K562 (cell line): ENCODE measurements around the gene LGI4.

Experiments used
- FOSL1 ChIP-seq: fragments of 200-800 bp; sonication (Bioruptor generic); conservative IDR thresholded peaks from 2 replicates; pipeline ENCODE4 v1.6.1; 2016; ENCODE audit warnings: missing genetic modification characterization, missing compliant biosample characterization
- JUNB ChIP-seq: fragments of 450-650 bp; formaldehyde crosslinking; conservative IDR thresholded peaks from 2 replicates; pipeline ENCODE4 v1.4.0; 2020; ENCODE audit warnings: mild to moderate bottlenecking
- MYC ChIP-seq, 2 experiments: fragments of 250-450 bp in 1 of 2; sonication (Bioruptor Pico) in 1 of 2; IDR thresholded peaks; 2 replicates each; pipeline versions ENCODE4 v1.5.1 to v1.6.1; 2012 to 2021; ENCODE audit warnings: low read depth in 2 of 2, borderline replicate concordance in 1 of 2, improper control_type of control experiment in 1 of 2, low read length in 1 of 2, mild to moderate bottlenecking in 1 of 2, moderate library complexity in 1 of 2
- PCBP2 ChIP-seq: fragments of 200-400 bp; formaldehyde crosslinking; IDR thresholded peaks from 2 replicates; pipeline ENCODE4 v1.6.1; 2018; ENCODE audit warnings: low read length, low read depth, mild to moderate bottlenecking, moderate library complexity; ENCODE audit not compliant: poor library complexity, severe bottlenecking
- POLR2A ChIP-seq: fragments of 450-650 bp; conservative IDR thresholded peaks from 2 replicates; pipeline ENCODE4 v1.6.1; 2016
- RBM15 ChIP-seq: fragments of 200-400 bp; formaldehyde crosslinking; IDR thresholded peaks from 2 replicates; pipeline ENCODE4 v1.6.1; 2018; ENCODE audit warnings: mild to moderate bottlenecking, low read length, moderate library complexity; ENCODE audit not compliant: insufficient read depth
- SIN3A ChIP-seq, 2 experiments: fragments of 150-350 bp in 1 of 2; IDR thresholded peaks; 2 replicates each; pipeline ENCODE4 v1.6.1; 2011 to 2016; ENCODE audit warnings: borderline replicate concordance in 2 of 2, low read depth in 2 of 2, low read length in 2 of 2, mild to moderate bottlenecking in 2 of 2, moderate library complexity in 2 of 2; ENCODE audit not compliant: control insufficient read depth in 1 of 2
- SOX6 ChIP-seq: fragments of 450-650 bp; IDR thresholded peaks from 2 replicates; pipeline ENCODE4 v1.6.1; 2014; ENCODE audit warnings: mild to moderate bottlenecking
- SRSF9 ChIP-seq: fragments of 200-400 bp; formaldehyde crosslinking; IDR thresholded peaks from 2 replicates; pipeline ENCODE4 v1.6.1; 2017; ENCODE audit warnings: low read depth, low read length, borderline replicate concordance
- TSHZ1 ChIP-seq: fragments of 250-450 bp; sonication (Bioruptor Pico); IDR thresholded peaks from 2 replicates; pipeline ENCODE4 v1.4.0; 2020; ENCODE audit warnings: mild to moderate bottlenecking, moderate library complexity
- ZBTB17 ChIP-seq: fragments of 450-650 bp; formaldehyde crosslinking; IDR thresholded peaks from 2 replicates; pipeline ENCODE4 v1.4.0; 2020; ENCODE audit warnings: mild to moderate bottlenecking
- ZBTB7A ChIP-seq: IDR thresholded peaks from 2 replicates; pipeline ENCODE4 v1.6.1; 2011; ENCODE audit warnings: low read depth, mild to moderate bottlenecking, low read length, moderate library complexity, borderline replicate concordance; ENCODE audit not compliant: control insufficient read depth
- ZNF174 ChIP-seq: fragments of 250-450 bp; sonication (Bioruptor Pico); IDR thresholded peaks from 2 replicates; pipeline ENCODE4 v1.4.0; 2020; ENCODE audit warnings: mild to moderate bottlenecking
- ZNF384 ChIP-seq: IDR thresholded peaks from 2 replicates; pipeline ENCODE4 v1.6.1; 2012; ENCODE audit warnings: low read depth, low read length, improper control_type of control experiment

DNA sequence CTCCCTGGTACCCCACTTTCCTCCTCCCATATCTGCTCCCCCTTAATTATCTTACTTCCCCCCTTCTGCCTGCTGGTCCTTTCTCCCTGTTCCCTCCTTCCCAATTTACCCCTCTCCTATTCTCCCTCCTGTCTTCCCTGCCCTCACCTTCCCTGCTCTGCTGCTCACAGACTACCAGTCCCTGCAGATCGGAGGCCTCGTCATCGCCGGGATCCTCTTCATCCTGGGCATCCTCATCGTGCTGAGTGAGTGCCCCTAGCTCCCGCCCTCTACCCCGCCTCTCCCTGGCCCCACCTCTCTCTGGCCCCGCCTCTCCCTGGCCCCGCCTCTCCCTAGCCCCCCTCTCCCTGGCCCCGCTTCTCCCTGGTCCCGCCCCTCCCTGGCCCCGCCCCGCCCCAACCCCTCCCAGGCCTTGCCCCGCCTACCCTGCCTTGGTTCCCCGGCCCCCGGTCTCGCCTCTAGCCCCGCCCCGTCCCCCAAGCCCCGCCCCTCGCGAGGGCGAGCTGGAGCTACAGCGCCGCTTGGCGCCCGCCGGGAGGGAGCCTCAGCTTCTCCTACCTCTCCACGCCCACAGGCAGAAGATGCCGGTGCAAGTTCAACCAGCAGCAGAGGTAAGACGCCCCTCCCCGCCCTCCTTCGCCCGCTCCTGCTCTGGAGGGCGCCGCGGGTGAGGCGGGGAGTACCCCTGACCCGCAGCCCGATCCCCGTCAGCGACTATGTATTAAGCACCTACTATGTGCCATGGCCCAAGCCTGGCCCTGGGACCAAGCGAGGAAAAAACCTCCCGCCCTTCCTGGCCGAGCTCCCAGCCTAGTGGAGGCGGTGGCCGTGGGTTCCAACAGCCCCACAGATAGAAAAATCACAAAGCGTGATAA, 6.3 kb upstream of the LGI4 start:
- TF ChIP-seq MYC (IDR thresholded peaks at IDR 0.05; ENCODE audit: low read depth, low read length) (no peak), MYC (CRISPR knock-in tag; IDR thresholded peaks at IDR 0.05; ENCODE audit: borderline replicate concordance, low read depth) (no peak), ZBTB17 (no peak), FOSL1 (tag) (no peak), RBM15 (no peak), PCBP2 (no peak), ZNF384 (no peak), TSHZ1 (no peak), JUNB (CRISPR knock-in tag) (no peak), SIN3A (IDR thresholded peaks at IDR 0.05; ENCODE audit: borderline replicate concordance in 2 of 2, control insufficient read depth in 1 of 2, low read depth in 2 of 2, low read length in 2 of 2) (no peak), SRSF9 (no peak), POLR2A (no peak), SOX6 (no peak), ZBTB7A (no peak), ZNF174 (CRISPR knock-in tag) (no peak)
